ENCODE measurements around the gene HS3ST3A1.

DNA sequence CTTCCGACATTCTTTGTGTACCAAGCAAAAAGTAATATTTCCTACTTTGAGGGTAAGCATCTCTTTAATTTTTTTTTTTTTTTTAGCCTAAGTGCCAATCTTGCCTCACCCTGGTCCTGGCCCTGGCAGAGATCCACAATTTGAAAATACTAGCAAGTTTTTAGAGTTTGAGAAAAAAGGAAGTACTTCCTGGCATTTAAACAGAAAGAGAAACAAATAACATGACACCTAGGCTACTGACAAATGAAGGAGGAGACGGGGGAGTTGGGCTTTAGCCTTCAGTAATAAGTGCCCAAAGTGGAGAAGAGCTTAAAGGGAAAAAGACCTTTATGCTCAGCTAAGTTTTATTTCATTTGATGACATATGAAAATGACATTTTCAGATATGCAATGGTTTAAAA lies 92.8 kb downstream of the HS3ST3A1 start:
- TF ChIP-seq, protein P1, sequence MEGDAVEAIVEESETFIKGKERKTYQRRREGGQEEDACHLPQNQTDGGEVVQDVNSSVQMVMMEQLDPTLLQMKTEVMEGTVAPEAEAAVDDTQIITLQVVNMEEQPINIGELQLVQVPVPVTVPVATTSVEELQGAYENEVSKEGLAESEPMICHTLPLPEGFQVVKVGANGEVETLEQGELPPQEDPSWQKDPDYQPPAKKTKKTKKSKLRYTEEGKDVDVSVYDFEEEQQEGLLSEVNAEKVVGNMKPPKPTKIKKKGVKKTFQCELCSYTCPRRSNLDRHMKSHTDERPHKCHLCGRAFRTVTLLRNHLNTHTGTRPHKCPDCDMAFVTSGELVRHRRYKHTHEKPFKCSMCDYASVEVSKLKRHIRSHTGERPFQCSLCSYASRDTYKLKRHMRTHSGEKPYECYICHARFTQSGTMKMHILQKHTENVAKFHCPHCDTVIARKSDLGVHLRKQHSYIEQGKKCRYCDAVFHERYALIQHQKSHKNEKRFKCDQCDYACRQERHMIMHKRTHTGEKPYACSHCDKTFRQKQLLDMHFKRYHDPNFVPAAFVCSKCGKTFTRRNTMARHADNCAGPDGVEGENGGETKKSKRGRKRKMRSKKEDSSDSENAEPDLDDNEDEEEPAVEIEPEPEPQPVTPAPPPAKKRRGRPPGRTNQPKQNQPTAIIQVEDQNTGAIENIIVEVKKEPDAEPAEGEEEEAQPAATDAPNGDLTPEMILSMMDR (IDR thresholded peaks at IDR 0.05): no peak
- TF ChIP-seq POLR2AphosphoS5 (IDR thresholded peaks at IDR 0.05) (no peak), EP300 (IDR thresholded peaks at IDR 0.05) (no peak), POLR2A (IDR thresholded peaks at IDR 0.05) (no peak)

All from sigmoid colon (tissue), 4 donors.